GM03348 (cell line): ENCODE measurements around the gene MBD3.
"Not testable (repeated sequence)": the region's sequence is repeated elsewhere in the genome, so short reads cannot be mapped to it uniquely, and the experiment has no call there.

Source experiments
- DNase-seq: peaks from one replicate; pipeline ENCODE4 v3.0.0; 2012; ENCODE audit warnings: low spot score

The MBD3 gene, protein sequence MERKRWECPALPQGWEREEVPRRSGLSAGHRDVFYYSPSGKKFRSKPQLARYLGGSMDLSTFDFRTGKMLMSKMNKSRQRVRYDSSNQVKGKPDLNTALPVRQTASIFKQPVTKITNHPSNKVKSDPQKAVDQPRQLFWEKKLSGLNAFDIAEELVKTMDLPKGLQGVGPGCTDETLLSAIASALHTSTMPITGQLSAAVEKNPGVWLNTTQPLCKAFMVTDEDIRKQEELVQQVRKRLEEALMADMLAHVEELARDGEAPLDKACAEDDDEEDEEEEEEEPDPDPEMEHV

DNA sequence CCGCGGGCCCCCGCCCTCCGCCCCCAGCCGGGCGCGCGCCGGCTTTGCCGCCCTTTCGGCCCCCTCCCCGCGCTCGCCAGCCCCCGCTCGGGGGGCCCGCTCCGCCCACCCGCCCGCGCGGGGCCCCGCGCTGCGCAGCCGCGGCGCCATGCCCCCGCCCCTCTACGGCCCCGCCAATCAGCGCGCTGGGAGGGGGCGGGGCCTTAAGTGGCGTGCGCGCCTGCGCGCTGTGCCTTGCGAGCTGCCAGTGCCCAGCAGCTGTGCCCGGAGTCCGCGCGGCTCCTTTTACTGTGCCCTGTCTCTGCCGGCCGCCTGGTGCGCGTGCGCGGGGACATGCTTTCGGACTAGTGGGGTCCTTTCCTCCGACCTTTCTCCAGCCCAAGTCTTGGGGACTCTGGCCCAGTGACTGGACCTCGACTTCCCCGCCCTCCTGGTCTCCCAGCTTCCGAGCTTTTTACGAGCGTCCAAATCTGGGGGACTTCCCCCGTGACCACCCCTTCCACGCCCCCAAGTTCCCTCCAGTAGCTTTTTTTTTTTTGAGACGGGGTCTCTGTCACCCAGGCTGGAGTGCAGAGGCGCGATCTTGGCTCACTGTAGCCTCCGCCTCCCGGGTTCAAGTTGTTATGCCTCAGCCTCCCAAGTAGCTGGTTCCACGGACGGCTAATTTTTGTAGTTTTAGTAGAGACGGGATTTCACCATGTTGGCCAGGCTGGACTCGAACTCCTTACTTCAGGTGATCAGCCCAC, at the start of gene MBD3:
Gene MBD3 (minus strand): TSS at position 111 of the 746 bp plus-strand sequence. CDS start 234 bp downstream, outside the sequence.
- DNase-seq: peak; percentile 99

DNA sequence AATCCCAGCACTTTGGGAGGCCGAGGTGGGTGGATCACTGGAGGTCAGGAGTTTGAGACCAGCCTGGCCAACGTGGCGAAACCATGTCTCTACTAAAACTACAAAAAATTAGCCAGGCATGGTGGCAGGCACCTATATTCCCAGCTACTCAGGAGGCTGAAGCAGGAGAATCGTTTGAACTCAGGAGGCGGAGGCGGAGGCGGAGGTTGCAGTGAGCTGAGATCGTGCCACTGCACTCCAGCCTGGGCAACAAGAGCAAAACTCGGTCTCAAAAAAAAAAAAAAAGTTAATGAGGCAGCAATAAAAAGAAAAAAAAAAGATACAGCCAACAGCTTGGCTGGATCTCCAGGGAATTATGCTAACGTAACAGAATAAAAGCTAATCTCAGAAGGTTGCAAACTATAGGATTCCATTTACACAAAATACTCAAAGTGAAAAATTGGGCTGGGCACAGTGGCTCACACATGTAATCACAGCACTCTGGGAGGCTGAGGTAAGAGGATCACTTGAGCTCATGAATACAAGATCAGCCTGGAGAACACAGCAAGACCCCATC, 48.3 kb upstream of the MBD3 start:
- not testable (repeated sequence) for DNase-seq

DNA sequence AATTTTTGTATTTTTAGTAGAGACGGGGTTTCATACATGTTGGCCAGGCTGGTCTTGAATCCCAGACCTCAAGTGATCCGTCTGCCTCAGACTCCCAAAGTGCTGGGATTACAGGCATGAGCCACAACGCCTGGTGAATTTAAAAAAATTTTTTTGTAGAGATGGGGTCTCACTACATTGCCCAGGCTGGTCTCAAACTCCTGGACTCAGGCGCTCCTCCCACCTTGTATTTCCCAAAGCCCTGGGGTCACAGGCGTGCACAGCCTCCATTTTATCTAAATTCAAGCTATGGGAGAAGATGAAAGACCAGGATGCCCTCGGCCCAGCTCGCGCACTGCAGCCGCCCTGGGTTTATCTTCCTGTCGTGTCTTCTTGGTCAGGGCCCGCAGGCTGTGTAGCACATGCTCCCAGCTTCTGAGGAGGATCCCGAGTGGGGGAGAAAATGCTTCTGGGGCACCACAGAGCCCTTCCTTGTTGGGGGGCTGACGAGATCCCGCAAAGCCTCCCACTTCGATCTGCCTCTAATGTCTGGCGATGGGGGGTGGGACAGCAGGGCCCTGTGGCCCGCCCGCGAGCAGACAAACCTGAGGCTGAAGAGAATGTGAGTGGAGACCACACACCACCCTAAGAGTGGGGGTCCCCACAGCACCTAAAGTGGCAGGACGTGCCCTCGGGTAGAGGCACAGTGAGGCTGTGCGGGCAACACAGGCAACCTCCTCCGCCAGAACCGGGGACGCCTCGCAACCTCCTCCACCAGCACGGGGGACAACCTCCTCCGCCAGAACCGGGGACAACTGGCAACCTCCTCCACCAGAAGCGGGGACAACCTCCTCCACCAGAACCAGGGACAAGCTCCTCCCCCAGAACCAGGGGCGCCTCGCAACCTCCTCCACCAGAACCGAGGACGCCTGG, 43.9 kb upstream of the MBD3 start:
- DNase-seq: no peak

DNA sequence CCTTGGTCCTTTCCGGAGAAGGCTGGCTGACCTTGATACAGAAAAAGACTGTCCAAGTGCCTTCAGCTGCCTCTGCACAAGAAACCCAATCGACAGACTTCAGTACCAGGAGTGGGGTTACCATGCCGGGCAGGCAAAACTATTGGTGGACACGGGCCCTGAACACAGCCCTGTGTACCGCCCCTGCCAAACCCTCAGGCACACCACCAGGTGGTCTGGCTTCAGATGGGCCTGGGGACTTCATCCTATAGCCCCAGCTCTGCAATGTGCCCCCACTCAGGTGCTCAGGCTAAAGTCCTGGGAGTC, 42.2 kb upstream of the MBD3 start:
- no peak for DNase-seq

DNA sequence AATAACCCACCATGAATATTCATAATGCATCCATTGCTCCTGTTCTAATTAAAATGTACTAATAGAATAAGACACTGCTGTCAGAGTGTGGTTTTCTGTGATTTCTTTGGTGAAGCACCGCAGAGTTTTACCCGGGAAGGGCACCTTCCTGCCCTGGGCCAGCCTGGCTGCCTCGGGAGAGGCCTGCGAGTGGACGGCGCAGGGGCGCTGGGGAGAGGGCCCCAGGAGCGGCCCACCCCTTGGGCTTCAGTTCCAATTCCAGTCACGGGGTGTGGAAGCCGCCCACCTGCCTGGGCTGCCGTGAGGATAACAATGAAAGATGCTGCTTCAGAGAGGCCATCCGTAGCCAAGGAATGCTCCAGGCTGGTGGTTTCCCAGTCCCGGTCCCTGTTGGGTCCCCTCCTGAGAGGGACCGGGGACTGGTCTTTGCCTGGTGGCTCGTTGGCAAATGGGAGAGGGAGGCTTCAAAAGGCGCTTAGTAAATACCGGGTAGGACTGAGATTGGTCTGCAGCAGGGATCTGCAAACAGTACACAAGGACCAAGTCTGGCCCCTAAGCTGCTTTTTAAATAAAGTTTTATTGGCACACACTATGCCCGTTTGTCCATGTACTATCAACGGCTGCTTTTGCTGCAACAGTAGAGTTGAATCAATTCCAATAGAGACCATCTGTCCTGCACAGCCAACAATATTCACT, 41.7 kb upstream of the MBD3 start:
- DNase-seq: no peak

DNA sequence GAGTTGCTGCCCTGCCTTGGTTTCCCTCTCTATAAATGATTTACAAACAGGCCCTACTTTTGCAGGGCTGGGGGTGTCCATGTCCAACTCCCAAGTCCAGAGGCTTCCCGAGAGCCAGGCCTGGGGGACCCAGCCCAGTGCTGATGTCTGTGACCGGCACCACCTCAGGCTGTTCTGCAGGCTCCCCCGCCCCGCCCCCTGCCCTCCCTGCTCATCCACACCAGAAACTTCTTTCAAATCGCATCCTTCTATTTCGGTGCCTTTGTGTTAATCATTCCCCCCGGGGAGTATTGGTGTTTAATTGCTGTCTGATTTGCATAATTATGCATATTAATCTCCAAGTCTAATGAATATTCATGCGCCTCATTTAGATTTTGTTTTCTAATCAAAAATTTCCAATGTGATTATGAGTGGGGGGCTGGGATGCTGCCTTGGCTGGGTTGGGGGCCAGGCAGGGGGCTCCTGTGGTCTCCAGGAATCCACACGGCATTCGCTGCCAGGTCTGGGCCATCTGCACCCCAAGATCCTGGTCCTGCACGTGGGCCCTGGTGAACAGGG, 40.7 kb upstream of the MBD3 start:
- no peak for DNase-seq

DNA sequence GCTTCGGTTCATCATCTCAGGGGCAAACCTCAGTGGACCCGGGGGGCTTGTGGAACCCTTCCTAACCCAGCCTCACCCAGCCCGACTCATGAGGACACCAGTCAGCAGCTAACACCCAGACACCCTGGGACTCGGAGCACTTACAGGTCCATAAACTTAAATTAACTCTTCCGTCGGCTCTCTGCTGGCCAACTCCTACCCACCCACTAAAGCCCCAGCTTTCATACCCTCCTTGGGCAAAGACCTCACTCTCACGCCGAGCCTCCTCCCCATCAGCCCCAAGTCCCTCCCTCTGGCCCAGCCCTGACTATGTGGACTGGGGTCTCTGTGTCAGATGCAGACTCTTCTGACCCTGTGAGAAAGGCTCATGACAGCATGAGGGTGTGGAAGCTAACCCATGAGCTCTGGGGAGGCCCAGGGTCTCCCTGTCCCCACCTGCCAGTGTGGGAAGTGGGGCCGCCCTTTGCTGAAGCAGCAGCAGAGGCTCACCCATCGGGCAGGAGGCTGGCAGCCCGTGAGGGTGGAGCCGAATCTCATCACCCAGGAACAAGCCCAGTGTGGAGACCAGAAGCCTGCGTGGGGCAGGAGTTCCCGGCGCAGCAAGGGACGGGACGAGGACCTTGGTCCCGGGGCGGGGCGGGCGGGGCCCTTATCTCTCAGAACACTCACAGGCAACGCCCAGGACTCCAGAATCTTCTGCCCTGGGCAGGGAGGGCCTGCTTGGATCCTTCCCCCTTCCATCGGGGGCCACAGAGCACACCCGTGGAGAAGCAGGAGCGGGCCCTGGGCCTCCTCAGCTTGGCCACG, 40.0 kb upstream of the MBD3 start:
- DNase-seq: no peak

DNA sequence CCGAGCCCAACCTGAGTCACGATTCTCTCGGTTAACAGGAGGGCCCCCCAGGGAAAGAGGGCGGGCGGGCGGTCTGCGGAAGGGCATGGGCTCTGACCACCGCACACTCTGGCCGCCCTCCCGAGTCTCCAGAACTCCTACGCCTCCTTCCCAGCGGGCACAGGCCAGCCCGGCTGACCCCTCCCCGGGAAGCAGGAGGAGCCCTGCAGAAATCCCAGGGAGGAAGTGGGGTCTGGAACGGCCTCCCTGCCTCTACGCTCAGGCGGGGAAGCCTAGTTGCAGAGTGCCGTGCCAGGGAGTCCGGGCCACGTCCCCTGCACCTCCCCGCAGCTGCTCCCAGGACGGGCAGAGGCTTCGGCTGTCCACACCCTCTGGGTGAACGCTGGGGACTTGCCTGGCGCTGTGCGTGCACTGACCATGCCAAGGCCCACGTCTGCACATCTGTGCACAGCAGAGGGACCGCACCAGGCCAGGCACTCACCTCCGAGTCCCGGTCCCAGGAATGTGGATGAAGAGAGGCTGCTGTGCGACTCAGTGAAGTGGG, 39.0 kb upstream of the MBD3 start:
- no peak for DNase-seq

DNA sequence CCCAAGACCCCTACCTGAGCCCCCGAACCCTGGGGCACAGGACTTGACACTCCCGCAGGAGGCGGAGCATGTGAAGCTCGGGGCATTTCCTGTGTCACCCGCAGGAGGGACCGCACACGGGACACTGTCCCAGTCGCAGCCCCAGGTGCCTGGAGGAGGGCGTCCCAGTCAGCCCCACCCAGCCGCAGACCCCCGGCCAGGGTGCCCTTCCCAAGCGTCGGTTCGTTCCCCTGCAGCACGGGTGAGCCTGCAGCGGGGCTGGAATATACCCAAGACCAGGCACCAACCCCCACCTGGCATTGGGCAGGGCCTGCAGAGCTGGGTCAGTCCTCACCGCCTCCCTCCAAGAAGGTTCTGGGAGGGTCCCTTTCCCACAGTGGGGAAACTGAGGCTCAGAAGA, 38.1 kb upstream of the MBD3 start:
- no peak for DNase-seq

DNA sequence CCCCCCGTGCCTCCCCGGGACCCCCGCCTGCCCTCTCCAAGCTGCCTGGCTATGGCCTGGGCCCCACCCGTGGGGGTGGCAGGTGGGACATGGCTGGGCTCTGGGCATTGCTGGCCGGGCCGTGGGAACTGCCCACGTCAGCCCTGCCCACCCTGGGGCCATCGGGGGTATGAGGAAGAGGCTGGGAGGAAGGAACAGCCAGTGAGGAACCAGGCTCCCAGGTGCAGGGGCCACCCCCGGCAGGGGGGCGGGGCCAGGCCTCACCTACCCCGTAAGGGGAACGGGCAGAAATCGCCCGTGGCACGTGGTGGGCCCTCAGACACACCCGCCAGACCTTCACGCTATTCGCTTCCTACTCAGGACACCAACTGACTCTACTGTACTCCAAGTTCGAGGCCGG, 37.3 kb upstream of the MBD3 start:
- DNase-seq: no peak

DNA sequence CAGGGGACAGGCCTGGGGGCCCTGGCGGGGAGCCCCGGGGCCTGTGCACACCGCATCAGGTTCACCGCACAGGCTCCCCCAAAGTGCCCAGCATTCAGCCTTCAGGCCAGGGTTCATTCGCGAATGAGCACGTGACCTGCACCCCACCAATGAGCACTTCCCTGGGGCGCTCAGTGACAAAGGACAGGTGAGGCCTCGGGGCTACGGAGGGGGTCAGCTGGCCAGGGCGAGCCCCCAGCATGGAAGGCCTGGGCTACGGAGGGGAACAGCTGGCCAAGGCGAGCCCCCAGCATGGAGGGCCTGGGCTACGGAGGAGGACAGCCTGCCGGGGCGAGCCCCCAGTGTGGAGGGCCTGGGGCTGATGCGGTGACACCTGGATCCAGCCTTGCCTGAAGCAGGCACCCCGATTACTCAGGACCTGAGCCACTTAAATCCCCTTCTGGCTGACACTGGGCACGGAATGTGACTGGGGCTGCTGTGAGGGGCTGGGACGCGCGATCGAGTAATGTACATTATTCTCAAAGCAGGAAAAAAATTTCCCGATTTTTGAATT, 36.7 kb upstream of the MBD3 start:
- no peak for DNase-seq

DNA sequence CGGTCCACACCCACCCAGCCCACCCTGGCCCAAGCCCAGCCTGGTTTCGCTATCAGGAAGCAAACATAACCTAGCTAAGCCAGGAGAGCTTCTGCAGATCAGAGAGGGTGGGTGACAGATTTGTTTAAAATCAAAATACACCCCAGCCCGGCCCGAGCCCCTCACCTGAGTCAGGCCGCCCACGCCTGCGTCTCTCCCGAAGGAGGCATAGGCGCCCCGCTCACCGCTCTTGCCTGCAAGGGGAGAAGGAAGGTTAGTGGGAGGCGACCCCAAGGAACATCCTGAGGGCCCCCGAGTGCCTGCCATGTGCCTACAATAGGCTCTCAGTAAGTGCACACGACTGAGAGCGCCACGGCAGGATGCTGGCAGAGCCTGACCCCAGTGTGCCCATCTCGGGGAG, 34.5 kb upstream of the MBD3 start:
- no peak for DNase-seq

DNA sequence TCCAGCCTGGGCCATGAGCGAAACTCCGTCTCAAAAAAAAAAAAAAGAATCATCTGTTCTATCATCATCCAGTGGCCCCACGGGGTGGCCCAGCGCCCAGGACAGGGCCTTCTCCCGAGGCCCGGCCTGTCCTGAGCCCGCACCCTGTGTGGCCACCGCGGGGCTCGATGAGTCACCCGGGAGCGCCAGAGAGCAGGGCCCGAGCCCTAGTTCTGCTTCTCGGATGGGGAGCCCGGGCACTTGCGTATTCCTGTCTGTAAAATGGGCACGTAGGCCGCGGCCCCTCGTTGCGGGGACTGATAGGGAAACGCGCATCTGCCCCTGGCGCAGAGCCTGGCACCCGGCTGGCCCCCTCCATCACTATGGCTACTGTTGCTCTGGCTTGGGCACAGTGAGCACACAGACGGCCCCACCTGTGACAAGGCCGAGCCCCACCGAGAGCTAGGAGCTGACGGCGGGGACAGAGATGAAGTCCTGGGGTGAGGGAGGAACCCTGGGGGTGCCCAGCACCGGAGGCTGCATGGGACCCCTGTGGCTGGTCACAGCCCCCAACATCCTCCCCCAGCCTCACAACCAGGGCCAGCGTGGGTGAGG, 33.8 kb upstream of the MBD3 start:
- DNase-seq: no peak

DNA sequence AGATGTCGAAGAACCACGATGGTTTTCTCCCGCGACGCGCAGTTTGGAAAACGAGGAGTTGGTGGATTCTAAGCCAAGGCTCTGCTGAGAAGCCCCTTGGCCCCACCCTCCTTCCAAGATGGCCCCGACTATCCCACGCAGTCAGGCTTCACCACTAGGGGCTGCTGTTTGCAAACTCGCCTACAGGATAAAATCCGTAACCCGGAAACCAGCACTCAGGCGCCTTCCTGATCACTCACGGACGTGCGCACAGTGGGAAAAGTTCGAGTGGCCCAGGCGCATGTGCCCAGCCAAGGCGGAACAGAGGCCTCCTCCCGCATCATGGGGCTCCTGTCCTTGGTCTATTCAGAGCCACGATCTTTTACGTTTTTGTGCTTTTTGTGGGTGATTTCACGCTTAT, 31.8 kb upstream of the MBD3 start:
- DNase-seq: peak; percentile 60

DNA sequence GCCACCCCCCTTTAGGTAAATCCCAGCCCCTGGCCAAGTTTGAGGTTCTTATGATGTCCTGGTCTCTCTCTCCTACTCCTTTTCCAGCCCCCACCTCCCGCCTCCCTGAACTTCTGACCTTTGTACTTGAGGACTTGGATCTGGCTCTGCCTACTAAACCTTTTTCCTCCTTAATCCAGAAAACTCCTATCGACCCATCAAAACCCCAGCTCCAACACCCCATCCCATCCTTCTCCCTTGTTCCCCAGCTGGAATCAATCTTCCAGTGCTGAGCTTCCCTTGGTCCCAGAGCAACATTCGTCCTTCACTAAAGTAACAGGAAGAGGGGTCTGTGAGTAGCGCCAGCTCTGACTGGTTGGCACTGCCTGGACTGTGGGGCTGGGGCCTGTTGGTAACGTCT, 29.9 kb upstream of the MBD3 start:
- DNase-seq: no peak

DNA sequence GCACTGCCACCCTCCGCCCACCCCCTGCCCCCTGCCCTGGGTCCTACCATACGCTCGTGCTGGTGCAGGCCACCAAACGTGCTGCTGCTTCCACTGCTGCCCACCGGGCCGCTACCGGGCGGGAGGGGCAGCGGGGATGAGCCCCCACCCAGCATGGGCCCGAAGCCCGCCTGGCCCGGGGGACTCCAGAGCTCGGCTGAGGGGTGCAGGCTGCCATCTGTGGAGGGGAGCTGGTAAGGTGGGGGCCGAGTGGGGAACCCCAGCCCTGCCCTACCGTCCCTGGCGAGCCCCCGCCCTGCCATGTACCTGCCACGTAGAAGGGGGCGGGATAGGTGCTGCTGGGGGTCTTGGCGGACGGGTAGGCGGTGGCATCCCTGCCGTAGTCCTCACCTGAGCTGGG, 29.3 kb upstream of the MBD3 start:
- no peak for DNase-seq

DNA sequence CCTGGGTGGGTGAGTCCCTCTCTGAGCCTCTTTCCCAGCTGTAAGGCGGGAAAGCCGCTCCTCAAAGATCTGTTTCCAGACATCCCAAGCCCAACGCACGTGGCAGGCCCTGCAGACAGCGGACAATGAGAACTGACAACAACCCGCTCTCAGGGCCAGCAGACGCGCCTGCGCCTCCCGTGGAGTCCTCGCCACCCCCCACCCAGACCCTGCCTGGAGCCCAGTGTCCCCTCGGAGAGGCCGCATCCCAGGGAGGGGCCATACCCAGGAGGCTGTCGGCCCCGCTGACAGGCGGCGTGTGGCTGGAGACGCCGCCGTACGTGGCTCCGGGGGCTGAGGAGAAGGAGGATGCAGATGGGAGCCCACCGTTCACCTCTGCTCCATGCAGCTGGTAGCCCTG, 28.9 kb upstream of the MBD3 start:
- no peak for DNase-seq

DNA sequence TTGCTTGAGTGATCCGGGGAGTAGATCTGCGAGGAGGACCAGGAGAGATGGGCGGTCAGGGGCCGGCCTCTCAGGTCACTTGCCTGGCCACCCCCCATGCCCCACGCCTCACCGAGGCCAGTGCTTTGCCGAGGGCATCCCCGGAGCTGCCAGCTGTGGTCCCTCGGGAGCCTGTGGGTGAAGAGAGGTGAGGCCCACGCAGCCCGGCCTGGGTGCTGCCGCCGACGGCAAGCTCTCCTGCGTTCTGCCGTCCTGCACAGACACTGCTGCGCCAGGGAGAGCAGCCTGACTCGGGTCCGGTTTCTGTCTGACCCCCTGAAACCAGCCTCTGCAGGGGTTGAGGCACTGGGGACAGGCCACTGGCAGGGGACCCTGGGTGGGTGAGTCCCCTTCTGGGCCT, 28.4 kb upstream of the MBD3 start:
- DNase-seq: no peak

DNA sequence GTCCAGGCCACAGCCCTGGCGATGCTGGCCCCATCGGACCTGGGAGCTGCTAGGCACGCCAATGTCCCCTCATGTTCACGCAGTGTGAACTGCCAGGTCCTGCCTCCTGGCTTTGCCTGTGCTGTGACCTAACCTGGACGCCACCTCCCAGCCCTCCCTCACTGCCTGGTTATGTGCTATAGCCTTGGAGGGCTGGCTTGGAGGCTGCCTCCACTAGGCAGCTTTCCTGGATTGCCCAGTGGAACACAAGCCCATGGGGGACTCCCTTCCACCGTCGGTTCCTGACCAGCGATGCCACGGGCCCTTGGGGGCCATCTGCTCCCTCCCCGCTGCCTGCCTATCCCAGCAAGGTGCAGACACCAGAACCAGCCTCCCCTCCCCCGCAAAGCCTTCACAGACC, 27.8 kb upstream of the MBD3 start:
- DNase-seq: no peak

DNA sequence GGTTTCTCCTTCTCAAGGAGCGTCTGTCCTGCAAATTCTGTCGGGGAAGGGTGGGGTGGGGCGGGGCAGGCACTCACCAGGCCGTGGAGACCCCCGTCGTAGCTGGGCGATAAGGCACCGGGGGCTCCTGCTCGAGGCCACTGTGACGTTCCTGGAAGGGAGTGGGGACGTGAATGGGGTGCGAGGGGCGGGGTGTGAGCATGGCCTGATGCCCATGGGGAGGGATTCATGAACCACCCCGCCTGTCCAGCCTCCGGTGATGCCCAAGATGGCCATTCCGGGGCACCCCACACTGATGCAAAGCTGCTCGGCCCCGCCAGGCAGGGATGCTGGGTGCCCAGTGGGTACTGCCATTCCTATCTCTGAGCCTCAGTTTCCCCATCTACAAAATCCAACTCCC, 27.0 kb upstream of the MBD3 start:
- DNase-seq: no peak
